Prostate gland (tissue), 2 donors: ENCODE results near the gene PSMG1. TPM values are rescaled to one million over a fixed set of nuclear protein-coding genes. Genes with fewer than 3 reads are reported as not detected.

Experiments used
- DNase-seq: peaks from one replicate; pipeline ENCODE4 v3.0.0-alpha.2; 2019; ENCODE audit warnings: low spot score
- H3K27ac ChIP-seq, 2 donors: fragments of 200-600 bp; sonication (generic); 2 replicates each; pipeline ENCODE4 v1.5.1; 2017 to 2019
- H3K27me3 ChIP-seq: fragments of 200-600 bp; sonication (generic); replicated peaks from 2 replicates; pipeline ENCODE4 v1.5.1; 2019; ENCODE audit not compliant: insufficient read depth
- H3K36me3 ChIP-seq, 2 donors: fragments of 200-600 bp; sonication (generic); 1 replicate in 1 of 2; 2 replicates in 1 of 2; pipeline versions ENCODE4 v1.5.1 to v1.8.1; 2017 to 2019
- H3K4me1 ChIP-seq: fragments of 200-600 bp; sonication (generic); replicated peaks from 2 replicates; pipeline ENCODE4 v1.5.1; 2019
- H3K4me3 ChIP-seq, 2 donors: fragments of 200-600 bp; sonication (generic); 2 replicates each; pipeline ENCODE4 v1.5.1; 2017 to 2019
- H3K9me3 ChIP-seq: fragments of 200-600 bp; sonication (generic); 2 replicates; pipeline ENCODE4 v1.5.1; 2017
- CTCF ChIP-seq, 4 experiments: fragments of 200-600 bp in 2 of 4; fragments of 450-650 bp in 2 of 4; sonication (generic) in 2 of 4; IDR thresholded peaks; 1 replicate in 3 of 4; 2 replicates in 1 of 4; pipeline ENCODE4 v1.5.1; 2016 to 2019; ENCODE audit warnings: antibody characterized with exemption in 4 of 4, mild to moderate bottlenecking in 2 of 4, moderate library complexity in 2 of 4
- POLR2A ChIP-seq: fragments of 450-650 bp; IDR thresholded peaks from one replicate; pipeline ENCODE4 v1.6.1; 2016; ENCODE audit warnings: antibody characterized with exemption, mild to moderate bottlenecking
- POLR2AphosphoS5 ChIP-seq: sonication (generic); formaldehyde crosslinking; IDR thresholded peaks from one replicate; pipeline ENCODE4 v1.6.1; 2017; ENCODE audit warnings: antibody characterized with exemption
- WGBS: methylation state at CpG from one replicate; pipeline ENCODE4 v1.1.5; 2018; 5-methylcytosine and 5-hydroxymethylcytosine counted together
- intact Hi-C: fragments of 100-400 bp; cut with DNase I; formaldehyde crosslinking; loops from one replicate; pipeline ENCODE4 v1.14.2; 2022
- total RNA-seq, 2 donors: library from RNA; depleted of rRNA; stranded (reverse); fragments of >200 nt; gene quantifications; one replicate each; pipeline ENCODE4 v1.1.0, GENCODE V29; 2016

PSMG1 gene
- total RNA-seq, 2 donors from 2014 or later = 16.7 to 37.1 TPM

- no peaks in the 10 kb centered on the region for H3K9me3 ChIP-seq
- DNase-seq = no peak
- no peaks in the 10 kb centered on the region for H3K36me3 ChIP-seq
- no peak overlapping the region for H3K4me3 ChIP-seq
- no peaks in the 10 kb centered on the region for H3K27me3 ChIP-seq
- H3K4me1 ChIP-seq = no peaks in the 10 kb centered on the region
- no peak for TF ChIP-seq POLR2A
- TF ChIP-seq CTCF (IDR thresholded peaks at IDR 0.05) = no peak
- TF ChIP-seq POLR2AphosphoS5 = no peak
- no peak overlapping the region for H3K27ac ChIP-seq
- intact Hi-C loops = no loop called here
These were observed 32.4 kb downstream of the PSMG1 start for GRCh38 chr21:39150877-39151276.

- 95% methylated on average over 6 of the region's 6 CpGs for WGBS
- no peak for DNase-seq
- Histone ChIP-seq H3K27ac (no peak overlapping the region), H3K4me1 (no peaks in the 10 kb centered on the region), H3K36me3 (no peaks in the 10 kb centered on the region), H3K4me3 (no peak overlapping the region), H3K27me3 (no peaks in the 10 kb centered on the region), H3K9me3 (no peaks in the 10 kb centered on the region)
- no peak for TF ChIP-seq POLR2AphosphoS5
- TF ChIP-seq CTCF (IDR thresholded peaks at IDR 0.05) = no peak
- no peak for TF ChIP-seq POLR2A
- intact Hi-C loops = no loop called here
These were observed 32.9 kb downstream of the PSMG1 start for GRCh38 chr21:39150316-39150715.

GRCh38 chr21:39149882-39150281 is 33.4 kb downstream of the PSMG1 start:
- DNase-seq = no peak
- no peaks in the 10 kb centered on the region for H3K9me3 ChIP-seq
- H3K27me3 ChIP-seq = no peaks in the 10 kb centered on the region
- H3K4me3 ChIP-seq = no peak overlapping the region
- H3K4me1 ChIP-seq = no peaks in the 10 kb centered on the region
- H3K36me3 ChIP-seq = no peaks in the 10 kb centered on the region
- no peak overlapping the region for H3K27ac ChIP-seq
- intact Hi-C loops = no loop called here
- TF ChIP-seq POLR2A (no peak), POLR2AphosphoS5 (no peak), CTCF (IDR thresholded peaks at IDR 0.05) (no peak)

- H3K9me3 ChIP-seq = no peaks in the 10 kb centered on the region
- no peaks in the 10 kb centered on the region for H3K36me3 ChIP-seq
- H3K27ac ChIP-seq = no peak overlapping the region
- no peak overlapping the region for H3K4me3 ChIP-seq
- H3K27me3 ChIP-seq = no peaks in the 10 kb centered on the region
- no peak for TF ChIP-seq CTCF (IDR thresholded peaks at IDR 0.05)
- TF ChIP-seq POLR2AphosphoS5 = no peak
- no peak for TF ChIP-seq POLR2A
- 86% methylated on average over 2 of the region's 2 CpGs for WGBS
- intact Hi-C loops = no loop called here
- no peaks in the 10 kb centered on the region for H3K4me1 ChIP-seq
- no peak for DNase-seq
These were observed 34.3 kb downstream of the PSMG1 start for GRCh38 chr21:39148975-39149374.

GRCh38 chr21:39144191-39144590 is 39.1 kb downstream of the PSMG1 start:
- no peak for TF ChIP-seq POLR2AphosphoS5
- no peak for TF ChIP-seq CTCF (IDR thresholded peaks at IDR 0.05)
- TF ChIP-seq POLR2A = no peak
- Histone ChIP-seq H3K36me3 (no peaks in the 10 kb centered on the region), H3K27ac (no peak overlapping the region), H3K27me3 (no peaks in the 10 kb centered on the region), H3K4me1 (no peaks in the 10 kb centered on the region), H3K4me3 (no peak overlapping the region), H3K9me3 (no peaks in the 10 kb centered on the region)
- DNase-seq = no peak
- intact Hi-C loops = no loop called here
- WGBS = 85% methylated on average over 3 of the region's 3 CpGs
